ENCODE results near the gene SPINDOC.
"Not testable (repeated sequence)": the region's sequence is repeated elsewhere in the genome, so short reads cannot be mapped to it uniquely, and the experiment has no call there.

Gene SPINDOC

GRCh38 chr11:63804259-63804658 lies 9.0 kb upstream of the SPINDOC start:
- Mint-ChIP-seq H3K27me3 (peaks cover 0 to 6% of the 10 kb centered on the region in 2 donors), H3K27ac (no peak overlapping the region), H3K36me3 (ENCODE audit: insufficient read depth) (no peaks in the 10 kb centered on the region), H3K4me1 (ENCODE audit: low read depth in 2 of 2) (no peaks in the 10 kb centered on the region), H3K9me3 (no peaks in the 10 kb centered on the region), H3K4me3 (no peak overlapping the region)
- DNase-seq (no peak), ATAC-seq (replicated peaks) (no peak)

GRCh38 chr11:63805844-63806415 lies 7.3 kb upstream of the SPINDOC start:
- ATAC-seq (replicated peaks), result no peak
- H3K4me1 Mint-ChIP-seq (ENCODE audit: low read depth in 2 of 2), result no peaks in the 10 kb centered on the region
- H3K9me3 Mint-ChIP-seq, result no peaks in the 10 kb centered on the region
- no peaks in the 10 kb centered on the region for H3K27me3 Mint-ChIP-seq
- DNase-seq, result no peak
- no peak overlapping the region for H3K4me3 Mint-ChIP-seq
- H3K27ac Mint-ChIP-seq, result peak overlapping the region in 1 of 2 donors; percentile 38
- no peaks in the 10 kb centered on the region for H3K36me3 Mint-ChIP-seq (ENCODE audit: insufficient read depth)

GRCh38 chr11:63810383-63810782 lies 2.9 kb upstream of the SPINDOC start:
- DNase-seq; H3K36me3 Mint-ChIP-seq (ENCODE audit: insufficient read depth); H3K4me3 Mint-ChIP-seq; H3K27me3 Mint-ChIP-seq; ATAC-seq (replicated peaks); H3K27ac Mint-ChIP-seq; H3K9me3 Mint-ChIP-seq: not testable (repeated sequence)
- peaks cover 8 to 10% of the 10 kb centered on the region in 2 donors for H3K4me1 Mint-ChIP-seq (ENCODE audit: low read depth in 2 of 2)

- Mint-ChIP-seq H3K4me1 (ENCODE audit: low read depth in 2 of 2) (peaks cover 9 to 14% of the 10 kb centered on the region in 2 donors), H3K27ac (peak overlapping the region in 1 of 2 donors; percentile 44), H3K4me3 (peak overlapping the region; percentile 74 to 76)
Measured at GRCh38 chr11:63811522-63811921, 1.7 kb upstream of the SPINDOC start.

GRCh38 chr11:63813563-63814382 lies 517 bp downstream of the SPINDOC start:
- no peaks in the 10 kb centered on the region for H3K27me3 Mint-ChIP-seq
- H3K36me3 Mint-ChIP-seq (ENCODE audit: insufficient read depth), result peaks cover 9% of the 10 kb centered on the region
- peaks cover 9 to 14% of the 10 kb centered on the region in 2 donors for H3K4me1 Mint-ChIP-seq (ENCODE audit: low read depth in 2 of 2)
- ATAC-seq (replicated peaks) (peak; percentile 30), DNase-seq (peak in 2 of 3 experiments; percentile 16 to 20)
- peak overlapping the region; percentile 76 to 79 for H3K4me3 Mint-ChIP-seq
- H3K27ac Mint-ChIP-seq, result peak overlapping the region; percentile 0 to 39
- H3K9me3 Mint-ChIP-seq, result no peaks in the 10 kb centered on the region

More at GRCh38 chr11:63811522-63811921, 1.7 kb upstream of the SPINDOC start:
- ATAC-seq (replicated peaks) (no peak), DNase-seq (no peak)
- Mint-ChIP-seq H3K27me3 (no peaks in the 10 kb centered on the region), H3K9me3 (no peaks in the 10 kb centered on the region), H3K36me3 (ENCODE audit: insufficient read depth) (peaks cover 2% of the 10 kb centered on the region)

- H3K9me3 Mint-ChIP-seq, result no peaks in the 10 kb centered on the region
- H3K27ac Mint-ChIP-seq, result peak overlapping the region; percentile 0 to 39
- ATAC-seq (replicated peaks) (no peak), DNase-seq (no peak)
- no peaks in the 10 kb centered on the region for H3K27me3 Mint-ChIP-seq
- peaks cover 12% of the 10 kb centered on the region for H3K36me3 Mint-ChIP-seq (ENCODE audit: insufficient read depth)
- peak overlapping the region; percentile 76 to 79 for H3K4me3 Mint-ChIP-seq
- peaks cover 9 to 14% of the 10 kb centered on the region in 2 donors for H3K4me1 Mint-ChIP-seq (ENCODE audit: low read depth in 2 of 2)
Measured at GRCh38 chr11:63814383-63814736, 1.1 kb downstream of the SPINDOC start.

GRCh38 chr11:63816166-63816565 lies 2.9 kb downstream of the SPINDOC start:
- DNase-seq (no peak), ATAC-seq (replicated peaks) (no peak)
- no peak overlapping the region for H3K4me3 Mint-ChIP-seq
- peaks cover 9 to 14% of the 10 kb centered on the region in 2 donors for H3K4me1 Mint-ChIP-seq (ENCODE audit: low read depth in 2 of 2)
- H3K9me3 Mint-ChIP-seq, result no peaks in the 10 kb centered on the region
- H3K27me3 Mint-ChIP-seq, result no peaks in the 10 kb centered on the region
- peak overlapping the region in 1 of 2 donors; percentile 33 for H3K27ac Mint-ChIP-seq
- peaks cover 29% of the 10 kb centered on the region for H3K36me3 Mint-ChIP-seq (ENCODE audit: insufficient read depth)

- Mint-ChIP-seq H3K27ac (no peak overlapping the region), H3K27me3 (no peaks in the 10 kb centered on the region), H3K9me3 (no peaks in the 10 kb centered on the region), H3K36me3 (ENCODE audit: insufficient read depth) (peaks cover 31% of the 10 kb centered on the region), H3K4me3 (no peak overlapping the region), H3K4me1 (ENCODE audit: low read depth in 2 of 2) (peaks cover 9 to 14% of the 10 kb centered on the region in 2 donors)
- ATAC-seq (replicated peaks) (no peak), DNase-seq (no peak)
Measured at GRCh38 chr11:63816732-63817131, 3.5 kb downstream of the SPINDOC start.

GRCh38 chr11:63817758-63818498 lies 4.7 kb downstream of the SPINDOC start:
- DNase-seq, result no peak
- H3K4me3 Mint-ChIP-seq, result no peak overlapping the region
- H3K27ac Mint-ChIP-seq, result no peak overlapping the region
- peaks cover 9 to 14% of the 10 kb centered on the region in 2 donors for H3K4me1 Mint-ChIP-seq (ENCODE audit: low read depth in 2 of 2)
- peaks cover 43% of the 10 kb centered on the region for H3K36me3 Mint-ChIP-seq (ENCODE audit: insufficient read depth)
- no peaks in the 10 kb centered on the region for H3K9me3 Mint-ChIP-seq
- no peak for ATAC-seq (replicated peaks)
- no peaks in the 10 kb centered on the region for H3K27me3 Mint-ChIP-seq

GRCh38 chr11:63818609-63819008 lies 5.4 kb downstream of the SPINDOC start:
- no peaks in the 10 kb centered on the region for H3K27me3 Mint-ChIP-seq
- no peak overlapping the region for H3K27ac Mint-ChIP-seq
- no peaks in the 10 kb centered on the region for H3K9me3 Mint-ChIP-seq
- peaks cover 50% of the 10 kb centered on the region for H3K36me3 Mint-ChIP-seq (ENCODE audit: insufficient read depth)
- H3K4me3 Mint-ChIP-seq, result no peak overlapping the region
- no peak for ATAC-seq (replicated peaks)
- no peak for DNase-seq
- H3K4me1 Mint-ChIP-seq (ENCODE audit: low read depth in 2 of 2), result peaks cover 9 to 14% of the 10 kb centered on the region in 2 donors

- ATAC-seq (replicated peaks), result no peak
- DNase-seq, result no peak
- Mint-ChIP-seq H3K36me3 (ENCODE audit: insufficient read depth) (peaks cover 57% of the 10 kb centered on the region), H3K27me3 (no peaks in the 10 kb centered on the region), H3K4me3 (no peak overlapping the region), H3K27ac (peak overlapping the region in 1 of 2 donors; percentile 55), H3K4me1 (ENCODE audit: low read depth in 2 of 2) (no peaks in the 10 kb centered on the region), H3K9me3 (no peaks in the 10 kb centered on the region)
Measured at GRCh38 chr11:63821411-63821810, 8.2 kb downstream of the SPINDOC start.

GRCh38 chr11:63826471-63827190 lies 13.4 kb downstream of the SPINDOC start:
- no peaks in the 10 kb centered on the region for H3K27me3 Mint-ChIP-seq
- peaks cover 28% of the 10 kb centered on the region for H3K36me3 Mint-ChIP-seq (ENCODE audit: insufficient read depth)
- H3K4me1 Mint-ChIP-seq (ENCODE audit: low read depth in 2 of 2), result no peaks in the 10 kb centered on the region
- ATAC-seq (replicated peaks) (no peak), DNase-seq (no peak)
- no peaks in the 10 kb centered on the region for H3K9me3 Mint-ChIP-seq
- peak overlapping the region; percentile 29 to 46 for H3K27ac Mint-ChIP-seq
- no peak overlapping the region for H3K4me3 Mint-ChIP-seq

- Mint-ChIP-seq H3K27ac (no peak overlapping the region), H3K27me3 (no peaks in the 10 kb centered on the region)
Measured at GRCh38 chr11:63829823-63830489, 16.7 kb downstream of the SPINDOC start.

More at GRCh38 chr11:63829823-63830489, 16.7 kb downstream of the SPINDOC start:
- H3K4me3 Mint-ChIP-seq, result no peak overlapping the region
- peaks cover 6% of the 10 kb centered on the region for H3K36me3 Mint-ChIP-seq (ENCODE audit: insufficient read depth)
- H3K4me1 Mint-ChIP-seq (ENCODE audit: low read depth in 2 of 2), result peaks cover 0 to 2% of the 10 kb centered on the region in 2 donors
- H3K9me3 Mint-ChIP-seq, result no peaks in the 10 kb centered on the region
- no peak for DNase-seq
- no peak for ATAC-seq (replicated peaks)
